Muscle of arm (tissue), 12 donors: ENCODE results near the gene LRRC36. TPM values are rescaled to one million over a fixed set of nuclear protein-coding genes. Genes with fewer than 3 reads are reported as not detected.

Experiments
- polyA plus RNA-seq, 12 donors: library from polyadenylated mRNA; unstranded; fragments of 120-200 nt; gene quantifications; one replicate each; pipeline ENCODE4 v1.2.1, GENCODE V29; 2013; ENCODE audit not compliant: insufficient read length in 12 of 12

The LRRC36 gene
- polyA plus RNA-seq, 12 donors = 0.24 to 1.1 (median 0.47) TPM; not detected in 2

Other genes with a start within 250 kb of the LRRC36 start
- gene PHAF1, start 216.9 kb upstream of the LRRC36 start, polyA plus RNA-seq = 10 to 100 TPM in 11 of 12 donors, not detected in 1; 16.2 to 23.9 (median 19.7) TPM
- 10 to 100 TPM in 5 of 12 donors, 1 to 10 TPM in 6, not detected in 1; 7.1 to 17.2 (median 9.7) TPM for gene B3GNT9, start 175.8 kb upstream of the LRRC36 start, polyA plus RNA-seq
- 1 to 10 TPM in 10 of 12 donors, not detected in 2; 2.0 to 5.8 (median 3.2) TPM for gene TRADD, start 166.9 kb upstream of the LRRC36 start, polyA plus RNA-seq
- gene FBXL8, start 166.9 kb upstream of the LRRC36 start, polyA plus RNA-seq = 1 to 10 TPM in 9 of 12 donors, under 1 TPM in 1, not detected in 2; 0.74 to 3.7 (median 2.1) TPM
- gene HSF4, start 162.1 kb upstream of the LRRC36 start, polyA plus RNA-seq = 10 to 100 TPM in 2 of 12 donors, 1 to 10 TPM in 9, not detected in 1; 1.4 to 15.2 (median 4.2) TPM
- gene NOL3, start 156.3 kb upstream of the LRRC36 start, polyA plus RNA-seq = 10 to 100 TPM in 11 of 12 donors, not detected in 1; 16.3 to 42.3 (median 34.2) TPM
- 10 to 100 TPM in 11 of 12 donors, not detected in 1; 12.3 to 43.5 (median 16.9) TPM for gene MATCAP1, start 142.9 kb upstream of the LRRC36 start, polyA plus RNA-seq
- 10 to 100 TPM in 3 of 12 donors, 1 to 10 TPM in 8, not detected in 1; 5.7 to 13.6 (median 8.1) TPM for gene EXOC3L1, start 136.7 kb upstream of the LRRC36 start, polyA plus RNA-seq
- gene E2F4, start 134.7 kb upstream of the LRRC36 start, polyA plus RNA-seq = 10 to 100 TPM in 11 of 12 donors, not detected in 1; 29.4 to 85.1 (median 41.0) TPM
- gene ELMO3, start 127.7 kb upstream of the LRRC36 start, polyA plus RNA-seq = 1 to 10 TPM in 5 of 12 donors, under 1 TPM in 5, not detected in 2; 0.49 to 4.7 (median 1.0) TPM
- 10 to 100 TPM in 11 of 12 donors, not detected in 1; 15.1 to 23.7 (median 18.1) TPM for gene TMEM208, start 99.7 kb upstream of the LRRC36 start, polyA plus RNA-seq
- 10 to 100 TPM in 11 of 12 donors, not detected in 1; 16.3 to 32.4 (median 20.6) TPM for gene FHOD1, start 79.3 kb upstream of the LRRC36 start, polyA plus RNA-seq
- 1 to 10 TPM in 5 of 12 donors, under 1 TPM in 5, not detected in 2; 0.54 to 1.9 (median 1.1) TPM for gene SLC9A5, start 77.8 kb upstream of the LRRC36 start, polyA plus RNA-seq
- gene PLEKHG4, start 47.3 kb upstream of the LRRC36 start, polyA plus RNA-seq = 10 to 100 TPM in 4 of 12 donors, 1 to 10 TPM in 7, not detected in 1; 5.0 to 14.6 (median 9.7) TPM
- gene KCTD19, start 74 bp upstream of the LRRC36 start, polyA plus RNA-seq = under 1 TPM in 9 of 12 donors, not detected in 3; 0.09 to 0.95 (median 0.33) TPM
- gene TPPP3, start 66.7 kb downstream of the LRRC36 start, polyA plus RNA-seq = 100 to 1,000 TPM in 11 of 12 donors, not detected in 1; 232 to 581 (median 412) TPM
- gene ZDHHC1, start 89.7 kb downstream of the LRRC36 start, polyA plus RNA-seq = 10 to 100 TPM in 11 of 12 donors, not detected in 1; 11.7 to 26.8 (median 17.0) TPM
- 10 to 100 TPM in 2 of 12 donors, 1 to 10 TPM in 9, not detected in 1; 5.1 to 11.8 (median 8.1) TPM for gene HSD11B2, start 104.3 kb downstream of the LRRC36 start, polyA plus RNA-seq
- 10 to 100 TPM in 11 of 12 donors, not detected in 1; 44.5 to 67.3 (median 55.4) TPM for gene ATP6V0D1, start 154.3 kb downstream of the LRRC36 start, polyA plus RNA-seq
- under 1 TPM in 3 of 12 donors, not detected in 9; 0.25 to 0.59 (median 0.25) TPM for gene AGRP, start 156.7 kb downstream of the LRRC36 start, polyA plus RNA-seq
- 10 to 100 TPM in 11 of 12 donors, not detected in 1; 31.1 to 91.9 (median 47.9) TPM for gene RIPOR1, start 202.0 kb downstream of the LRRC36 start, polyA plus RNA-seq
- gene CTCF, start 235.7 kb downstream of the LRRC36 start, polyA plus RNA-seq = 10 to 100 TPM in 11 of 12 donors, not detected in 1; 40.4 to 71.9 (median 43.6) TPM